GM23338 (cell line): ENCODE measurements around the gene MTX2.

Experiments
- EZH2 ChIP-seq: fragments of 200-600 bp; sonication (generic); IDR thresholded peaks from one replicate; pipeline ENCODE4 v1.8.0; 2017; ENCODE audit warnings: antibody characterized with exemption, mild to moderate bottlenecking, low read depth; ENCODE audit not compliant: unreplicated experiment
- EZH2phosphoT487 ChIP-seq: fragments of 200-600 bp; sonication (generic); IDR thresholded peaks from one replicate; pipeline ENCODE4 v1.8.1; 2018; ENCODE audit warnings: antibody characterized with exemption; ENCODE audit not compliant: unreplicated experiment
- JUNB ChIP-seq: IDR thresholded peaks from one replicate; pipeline ENCODE4 v1.6.1; 2016; ENCODE audit warnings: antibody characterized with exemption; ENCODE audit not compliant: unreplicated experiment
- NANOG ChIP-seq: IDR thresholded peaks from 2 replicates; pipeline ENCODE4 v1.6.1; 2016; ENCODE audit warnings: antibody characterized with exemption, borderline replicate concordance
- POLR2AphosphoS5 ChIP-seq: IDR thresholded peaks from 2 replicates; pipeline ENCODE4 v1.6.1; 2016; ENCODE audit warnings: antibody characterized with exemption, low read depth
- STAT1 ChIP-seq: IDR thresholded peaks from one replicate; pipeline ENCODE4 v1.6.1; 2016; ENCODE audit warnings: antibody characterized with exemption; ENCODE audit not compliant: unreplicated experiment
- TF ChIP-seq, protein P1 (sequence below), 2 experiments: fragments of 200-600 bp in 1 of 2; sonication (generic) in 1 of 2; conservative IDR thresholded peaks; 2 replicates each; pipeline versions ENCODE4 v1.5.1 to v1.6.1; 2016 to 2017; ENCODE audit warnings: antibody characterized with exemption in 2 of 2, low read depth in 2 of 2, mild to moderate bottlenecking in 2 of 2, moderate library complexity in 1 of 2
- TF ChIP-seq, protein P2 (sequence below): IDR thresholded peaks from 2 replicates; pipeline ENCODE4 v1.6.1; 2016; ENCODE audit warnings: antibody characterized with exemption
- TF ChIP-seq, protein P3 (sequence below): IDR thresholded peaks from one replicate; pipeline ENCODE4 v1.6.1; 2018; ENCODE audit warnings: antibody characterized with exemption; ENCODE audit not compliant: unreplicated experiment
- TF ChIP-seq, protein P4 (sequence below): fragments of 250-450 bp; sonication (Bioruptor Pico); IDR thresholded peaks from 2 replicates; pipeline ENCODE4 v1.5.0; 2020; ENCODE audit warnings: mild to moderate bottlenecking, moderate library complexity

DNA sequence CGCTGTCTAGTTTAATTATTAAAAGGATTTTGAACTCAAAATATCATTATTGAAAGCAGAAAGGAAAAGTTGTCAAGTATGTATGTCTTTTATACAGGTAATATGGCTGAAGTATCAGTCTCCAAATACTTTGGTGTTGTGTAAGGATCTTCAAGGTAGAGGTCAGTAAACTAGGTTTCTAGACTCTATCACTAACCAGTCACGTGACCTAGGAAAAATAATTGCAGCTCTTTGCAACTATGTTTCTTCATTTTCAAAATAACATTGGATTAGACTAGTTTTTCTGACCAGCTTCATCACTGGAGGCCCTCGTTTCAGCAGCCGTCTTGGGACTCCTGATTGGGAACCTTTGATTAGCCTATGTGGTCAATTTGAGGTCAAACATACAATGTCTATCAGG is 21.4 kb upstream of the MTX2 start:
- TF ChIP-seq, protein P1, sequence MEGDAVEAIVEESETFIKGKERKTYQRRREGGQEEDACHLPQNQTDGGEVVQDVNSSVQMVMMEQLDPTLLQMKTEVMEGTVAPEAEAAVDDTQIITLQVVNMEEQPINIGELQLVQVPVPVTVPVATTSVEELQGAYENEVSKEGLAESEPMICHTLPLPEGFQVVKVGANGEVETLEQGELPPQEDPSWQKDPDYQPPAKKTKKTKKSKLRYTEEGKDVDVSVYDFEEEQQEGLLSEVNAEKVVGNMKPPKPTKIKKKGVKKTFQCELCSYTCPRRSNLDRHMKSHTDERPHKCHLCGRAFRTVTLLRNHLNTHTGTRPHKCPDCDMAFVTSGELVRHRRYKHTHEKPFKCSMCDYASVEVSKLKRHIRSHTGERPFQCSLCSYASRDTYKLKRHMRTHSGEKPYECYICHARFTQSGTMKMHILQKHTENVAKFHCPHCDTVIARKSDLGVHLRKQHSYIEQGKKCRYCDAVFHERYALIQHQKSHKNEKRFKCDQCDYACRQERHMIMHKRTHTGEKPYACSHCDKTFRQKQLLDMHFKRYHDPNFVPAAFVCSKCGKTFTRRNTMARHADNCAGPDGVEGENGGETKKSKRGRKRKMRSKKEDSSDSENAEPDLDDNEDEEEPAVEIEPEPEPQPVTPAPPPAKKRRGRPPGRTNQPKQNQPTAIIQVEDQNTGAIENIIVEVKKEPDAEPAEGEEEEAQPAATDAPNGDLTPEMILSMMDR (conservative IDR thresholded peaks at IDR 0.05; ENCODE audit: low read depth in 2 of 2) = no peak
- no peak for TF ChIP-seq POLR2AphosphoS5
- TF ChIP-seq, protein P2, sequence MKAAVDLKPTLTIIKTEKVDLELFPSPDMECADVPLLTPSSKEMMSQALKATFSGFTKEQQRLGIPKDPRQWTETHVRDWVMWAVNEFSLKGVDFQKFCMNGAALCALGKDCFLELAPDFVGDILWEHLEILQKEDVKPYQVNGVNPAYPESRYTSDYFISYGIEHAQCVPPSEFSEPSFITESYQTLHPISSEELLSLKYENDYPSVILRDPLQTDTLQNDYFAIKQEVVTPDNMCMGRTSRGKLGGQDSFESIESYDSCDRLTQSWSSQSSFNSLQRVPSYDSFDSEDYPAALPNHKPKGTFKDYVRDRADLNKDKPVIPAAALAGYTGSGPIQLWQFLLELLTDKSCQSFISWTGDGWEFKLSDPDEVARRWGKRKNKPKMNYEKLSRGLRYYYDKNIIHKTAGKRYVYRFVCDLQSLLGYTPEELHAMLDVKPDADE = no peak
- no peak for TF ChIP-seq EZH2
- no peak for TF ChIP-seq STAT1
- TF ChIP-seq, protein P3, sequence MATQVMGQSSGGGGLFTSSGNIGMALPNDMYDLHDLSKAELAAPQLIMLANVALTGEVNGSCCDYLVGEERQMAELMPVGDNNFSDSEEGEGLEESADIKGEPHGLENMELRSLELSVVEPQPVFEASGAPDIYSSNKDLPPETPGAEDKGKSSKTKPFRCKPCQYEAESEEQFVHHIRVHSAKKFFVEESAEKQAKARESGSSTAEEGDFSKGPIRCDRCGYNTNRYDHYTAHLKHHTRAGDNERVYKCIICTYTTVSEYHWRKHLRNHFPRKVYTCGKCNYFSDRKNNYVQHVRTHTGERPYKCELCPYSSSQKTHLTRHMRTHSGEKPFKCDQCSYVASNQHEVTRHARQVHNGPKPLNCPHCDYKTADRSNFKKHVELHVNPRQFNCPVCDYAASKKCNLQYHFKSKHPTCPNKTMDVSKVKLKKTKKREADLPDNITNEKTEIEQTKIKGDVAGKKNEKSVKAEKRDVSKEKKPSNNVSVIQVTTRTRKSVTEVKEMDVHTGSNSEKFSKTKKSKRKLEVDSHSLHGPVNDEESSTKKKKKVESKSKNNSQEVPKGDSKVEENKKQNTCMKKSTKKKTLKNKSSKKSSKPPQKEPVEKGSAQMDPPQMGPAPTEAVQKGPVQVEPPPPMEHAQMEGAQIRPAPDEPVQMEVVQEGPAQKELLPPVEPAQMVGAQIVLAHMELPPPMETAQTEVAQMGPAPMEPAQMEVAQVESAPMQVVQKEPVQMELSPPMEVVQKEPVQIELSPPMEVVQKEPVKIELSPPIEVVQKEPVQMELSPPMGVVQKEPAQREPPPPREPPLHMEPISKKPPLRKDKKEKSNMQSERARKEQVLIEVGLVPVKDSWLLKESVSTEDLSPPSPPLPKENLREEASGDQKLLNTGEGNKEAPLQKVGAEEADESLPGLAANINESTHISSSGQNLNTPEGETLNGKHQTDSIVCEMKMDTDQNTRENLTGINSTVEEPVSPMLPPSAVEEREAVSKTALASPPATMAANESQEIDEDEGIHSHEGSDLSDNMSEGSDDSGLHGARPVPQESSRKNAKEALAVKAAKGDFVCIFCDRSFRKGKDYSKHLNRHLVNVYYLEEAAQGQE = no peak
- TF ChIP-seq, protein P4, sequence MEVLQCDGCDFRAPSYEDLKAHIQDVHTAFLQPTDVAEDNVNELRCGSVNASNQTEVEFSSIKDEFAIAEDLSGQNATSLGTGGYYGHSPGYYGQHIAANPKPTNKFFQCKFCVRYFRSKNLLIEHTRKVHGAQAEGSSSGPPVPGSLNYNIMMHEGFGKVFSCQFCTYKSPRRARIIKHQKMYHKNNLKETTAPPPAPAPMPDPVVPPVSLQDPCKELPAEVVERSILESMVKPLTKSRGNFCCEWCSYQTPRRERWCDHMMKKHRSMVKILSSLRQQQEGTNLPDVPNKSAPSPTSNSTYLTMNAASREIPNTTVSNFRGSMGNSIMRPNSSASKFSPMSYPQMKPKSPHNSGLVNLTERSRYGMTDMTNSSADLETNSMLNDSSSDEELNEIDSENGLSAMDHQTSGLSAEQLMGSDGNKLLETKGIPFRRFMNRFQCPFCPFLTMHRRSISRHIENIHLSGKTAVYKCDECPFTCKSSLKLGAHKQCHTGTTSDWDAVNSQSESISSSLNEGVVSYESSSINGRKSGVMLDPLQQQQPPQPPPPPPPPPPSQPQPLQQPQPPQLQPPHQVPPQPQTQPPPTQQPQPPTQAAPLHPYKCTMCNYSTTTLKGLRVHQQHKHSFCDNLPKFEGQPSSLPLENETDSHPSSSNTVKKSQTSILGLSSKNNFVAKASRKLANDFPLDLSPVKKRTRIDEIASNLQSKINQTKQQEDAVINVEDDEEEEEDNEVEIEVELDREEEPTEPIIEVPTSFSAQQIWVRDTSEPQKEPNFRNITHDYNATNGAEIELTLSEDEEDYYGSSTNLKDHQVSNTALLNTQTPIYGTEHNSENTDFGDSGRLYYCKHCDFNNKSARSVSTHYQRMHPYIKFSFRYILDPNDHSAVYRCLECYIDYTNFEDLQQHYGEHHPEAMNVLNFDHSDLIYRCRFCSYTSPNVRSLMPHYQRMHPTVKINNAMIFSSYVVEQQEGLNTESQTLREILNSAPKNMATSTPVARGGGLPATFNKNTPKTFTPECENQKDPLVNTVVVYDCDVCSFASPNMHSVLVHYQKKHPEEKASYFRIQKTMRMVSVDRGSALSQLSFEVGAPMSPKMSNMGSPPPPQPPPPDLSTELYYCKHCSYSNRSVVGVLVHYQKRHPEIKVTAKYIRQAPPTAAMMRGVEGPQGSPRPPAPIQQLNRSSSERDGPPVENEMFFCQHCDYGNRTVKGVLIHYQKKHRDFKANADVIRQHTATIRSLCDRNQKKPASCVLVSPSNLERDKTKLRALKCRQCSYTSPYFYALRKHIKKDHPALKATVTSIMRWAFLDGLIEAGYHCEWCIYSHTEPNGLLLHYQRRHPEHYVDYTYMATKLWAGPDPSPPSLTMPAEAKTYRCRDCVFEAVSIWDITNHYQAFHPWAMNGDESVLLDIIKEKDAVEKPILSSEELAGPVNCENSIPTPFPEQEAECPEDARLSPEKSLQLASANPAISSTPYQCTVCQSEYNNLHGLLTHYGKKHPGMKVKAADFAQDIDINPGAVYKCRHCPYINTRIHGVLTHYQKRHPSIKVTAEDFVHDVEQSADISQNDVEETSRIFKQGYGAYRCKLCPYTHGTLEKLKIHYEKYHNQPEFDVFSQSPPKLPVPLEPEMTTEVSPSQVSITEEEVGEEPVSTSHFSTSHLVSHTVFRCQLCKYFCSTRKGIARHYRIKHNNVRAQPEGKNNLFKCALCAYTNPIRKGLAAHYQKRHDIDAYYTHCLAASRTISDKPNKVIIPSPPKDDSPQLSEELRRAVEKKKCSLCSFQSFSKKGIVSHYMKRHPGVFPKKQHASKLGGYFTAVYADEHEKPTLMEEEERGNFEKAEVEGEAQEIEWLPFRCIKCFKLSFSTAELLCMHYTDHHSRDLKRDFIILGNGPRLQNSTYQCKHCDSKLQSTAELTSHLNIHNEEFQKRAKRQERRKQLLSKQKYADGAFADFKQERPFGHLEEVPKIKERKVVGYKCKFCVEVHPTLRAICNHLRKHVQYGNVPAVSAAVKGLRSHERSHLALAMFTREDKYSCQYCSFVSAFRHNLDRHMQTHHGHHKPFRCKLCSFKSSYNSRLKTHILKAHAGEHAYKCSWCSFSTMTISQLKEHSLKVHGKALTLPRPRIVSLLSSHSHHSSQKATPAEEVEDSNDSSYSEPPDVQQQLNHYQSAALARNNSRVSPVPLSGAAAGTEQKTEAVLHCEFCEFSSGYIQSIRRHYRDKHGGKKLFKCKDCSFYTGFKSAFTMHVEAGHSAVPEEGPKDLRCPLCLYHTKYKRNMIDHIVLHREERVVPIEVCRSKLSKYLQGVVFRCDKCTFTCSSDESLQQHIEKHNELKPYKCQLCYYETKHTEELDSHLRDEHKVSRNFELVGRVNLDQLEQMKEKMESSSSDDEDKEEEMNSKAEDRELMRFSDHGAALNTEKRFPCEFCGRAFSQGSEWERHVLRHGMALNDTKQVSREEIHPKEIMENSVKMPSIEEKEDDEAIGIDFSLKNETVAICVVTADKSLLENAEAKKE (CRISPR knock-in tag) = no peak
- no peak for TF ChIP-seq EZH2phosphoT487
- TF ChIP-seq JUNB = no peak
- TF ChIP-seq NANOG = no peak
